Left ventricle myocardium inferior (tissue), 1 donor: ENCODE measurements around the gene KNSTRN. TPM values are rescaled to one million over a fixed set of nuclear protein-coding genes. Genes with fewer than 3 reads are reported as not detected.

Source experiments
- DNase-seq: peaks from one replicate; pipeline ENCODE4 v3.0.0-alpha.2; 2020
- H3K27ac ChIP-seq: fragments of 200-600 bp; replicated peaks from 2 replicates; pipeline ENCODE4 v1.8.0; 2021
- H3K27me3 ChIP-seq: fragments of 200-600 bp; 2 replicates; pipeline ENCODE4 v1.8.0; 2021; ENCODE audit warnings: low read depth
- H3K36me3 ChIP-seq: fragments of 200-600 bp; 2 replicates; pipeline ENCODE4 v1.8.0; 2021
- H3K4me1 ChIP-seq: fragments of 200-600 bp; 2 replicates; pipeline ENCODE4 v1.8.0; 2021
- H3K4me3 ChIP-seq: fragments of 200-600 bp; 2 replicates; pipeline ENCODE4 v1.8.0; 2021; ENCODE audit warnings: mild to moderate bottlenecking, moderate library complexity
- H3K9me3 ChIP-seq: fragments of 200-600 bp; replicated peaks from 2 replicates; pipeline ENCODE4 v1.8.0; 2021
- intact Hi-C: fragments of 100-400 bp; cut with micrococcal nuclease; formaldehyde crosslinking; loops from one replicate; pipeline ENCODE4 v1.11.0; 2022
- total RNA-seq: library from RNA; stranded (reverse); fragmentation: NEBNext Ultra II Directional; extraction: Animal tissue kit (Norgen Biotek cat#: 25700); gene quantifications from one replicate; pipeline ENCODE4 v1.2.1, GENCODE V29; 2021
- TF ChIP-seq, protein P1 (sequence below): fragments of 200-600 bp; IDR thresholded peaks from 2 replicates; pipeline ENCODE4 v1.8.0; 2021; ENCODE audit warnings: antibody characterized with exemption, mild to moderate bottlenecking, borderline replicate concordance
- donor health status: DM: no; HTN: yes; CAD: no; lungs with severe emphysema.

KNSTRN gene
- total RNA-seq, 1 donor from 2014 or later, result 9.0 TPM

DNA sequence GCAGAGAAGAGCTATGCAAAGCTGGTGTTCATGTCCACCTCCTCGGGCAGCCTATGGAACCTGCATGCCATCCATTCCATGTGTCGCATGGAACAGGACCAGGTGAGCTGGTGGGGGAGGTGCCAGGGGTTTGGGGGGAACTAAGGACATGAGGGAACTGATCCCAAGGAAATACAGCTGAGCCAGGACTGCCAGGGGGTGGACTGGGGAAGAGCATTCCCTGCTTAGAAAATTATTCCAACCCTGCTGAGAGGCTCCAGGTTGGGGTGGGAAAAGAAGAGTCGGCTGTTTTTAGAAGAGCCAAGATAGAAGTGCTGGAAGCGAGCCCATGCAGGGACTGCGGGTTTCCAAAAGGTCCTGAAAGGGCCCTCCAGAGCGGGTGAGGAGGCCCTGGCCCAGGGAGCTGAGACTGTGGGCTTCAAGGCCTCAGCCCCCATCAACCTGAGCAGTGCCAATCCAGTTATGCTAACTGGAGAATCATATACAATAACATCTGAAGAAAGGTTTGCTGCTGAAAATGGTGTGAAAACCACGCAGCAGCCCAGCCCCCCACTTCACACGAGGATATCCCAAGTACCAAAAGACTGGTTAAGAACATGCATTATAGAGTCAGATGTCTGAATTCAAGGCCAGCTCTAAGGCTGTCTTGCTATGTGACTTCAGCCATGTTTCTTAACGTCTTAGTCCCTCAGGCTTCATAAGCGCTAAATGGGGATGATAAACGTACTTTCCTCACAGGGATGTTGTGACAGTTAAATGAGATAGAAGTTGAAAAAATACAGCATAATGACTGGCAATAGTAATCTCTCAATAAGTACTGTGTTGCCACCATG lies 16.7 kb upstream of the KNSTRN start:
- Histone ChIP-seq H3K27me3 (no peaks in the 10 kb centered on the region), H3K4me1 (peaks cover 36% of the 10 kb centered on the region), H3K4me3 (no peak overlapping the region), H3K36me3 (no peaks in the 10 kb centered on the region), H3K27ac (peak overlapping the region; percentile 95), H3K9me3 (no peaks in the 10 kb centered on the region)
- intact Hi-C loops, result no loop called here
- DNase-seq, result no peak
- TF ChIP-seq, protein P1, sequence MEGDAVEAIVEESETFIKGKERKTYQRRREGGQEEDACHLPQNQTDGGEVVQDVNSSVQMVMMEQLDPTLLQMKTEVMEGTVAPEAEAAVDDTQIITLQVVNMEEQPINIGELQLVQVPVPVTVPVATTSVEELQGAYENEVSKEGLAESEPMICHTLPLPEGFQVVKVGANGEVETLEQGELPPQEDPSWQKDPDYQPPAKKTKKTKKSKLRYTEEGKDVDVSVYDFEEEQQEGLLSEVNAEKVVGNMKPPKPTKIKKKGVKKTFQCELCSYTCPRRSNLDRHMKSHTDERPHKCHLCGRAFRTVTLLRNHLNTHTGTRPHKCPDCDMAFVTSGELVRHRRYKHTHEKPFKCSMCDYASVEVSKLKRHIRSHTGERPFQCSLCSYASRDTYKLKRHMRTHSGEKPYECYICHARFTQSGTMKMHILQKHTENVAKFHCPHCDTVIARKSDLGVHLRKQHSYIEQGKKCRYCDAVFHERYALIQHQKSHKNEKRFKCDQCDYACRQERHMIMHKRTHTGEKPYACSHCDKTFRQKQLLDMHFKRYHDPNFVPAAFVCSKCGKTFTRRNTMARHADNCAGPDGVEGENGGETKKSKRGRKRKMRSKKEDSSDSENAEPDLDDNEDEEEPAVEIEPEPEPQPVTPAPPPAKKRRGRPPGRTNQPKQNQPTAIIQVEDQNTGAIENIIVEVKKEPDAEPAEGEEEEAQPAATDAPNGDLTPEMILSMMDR, result no peak

DNA sequence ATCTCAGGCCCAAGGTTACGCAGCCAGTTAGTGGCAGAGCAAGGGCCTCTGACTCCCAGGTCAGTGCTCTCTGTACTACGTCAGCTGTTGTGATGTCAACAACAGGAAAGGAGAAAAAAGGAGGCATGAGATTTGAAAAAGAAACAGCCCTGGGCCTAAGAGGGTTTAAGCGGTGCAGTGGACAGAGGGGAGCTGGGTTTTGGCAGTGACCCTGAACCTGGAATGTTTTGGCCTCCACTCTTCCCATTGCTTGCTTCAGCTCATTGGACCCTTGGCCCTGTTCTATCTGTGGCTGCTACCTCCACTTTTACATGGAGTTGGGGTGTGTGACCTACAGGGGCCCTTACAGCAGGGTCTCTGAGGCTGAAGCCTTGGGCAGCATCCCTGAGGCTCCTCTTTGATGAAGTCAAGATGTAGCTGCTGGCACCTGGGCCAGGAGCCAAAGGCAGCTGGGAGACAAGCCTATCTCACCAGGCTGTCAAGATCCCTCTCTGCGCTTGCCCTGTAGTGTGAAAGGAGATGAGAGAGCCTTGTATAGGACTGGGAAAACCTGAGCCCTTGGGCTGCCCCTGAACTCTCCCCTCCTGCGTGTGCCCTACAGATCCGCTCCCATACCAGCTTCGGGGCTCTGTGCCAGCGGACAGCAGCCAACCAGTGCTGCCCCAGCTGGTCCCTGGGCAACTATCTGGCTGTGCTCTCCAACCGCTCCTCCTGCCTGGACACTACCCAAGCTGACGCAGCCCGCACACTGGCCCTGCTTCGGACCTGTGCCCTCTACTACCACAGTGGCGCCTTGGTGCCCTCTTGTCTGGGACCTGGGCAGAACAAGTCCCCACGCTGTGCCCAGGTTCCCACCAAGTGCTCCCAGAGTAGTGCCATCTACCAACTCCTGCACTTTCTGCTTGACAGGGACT lies 15.8 kb upstream of the KNSTRN start:
- Histone ChIP-seq H3K36me3 (no peaks in the 10 kb centered on the region), H3K4me1 (peaks cover 36% of the 10 kb centered on the region), H3K27me3 (no peaks in the 10 kb centered on the region), H3K4me3 (peak overlapping the region; percentile 57), H3K27ac (peak overlapping the region; percentile 95), H3K9me3 (no peaks in the 10 kb centered on the region)
- intact Hi-C loops, result no loop called here
- DNase-seq, result peak; percentile 91
- TF ChIP-seq, protein P1, result no peak

DNA sequence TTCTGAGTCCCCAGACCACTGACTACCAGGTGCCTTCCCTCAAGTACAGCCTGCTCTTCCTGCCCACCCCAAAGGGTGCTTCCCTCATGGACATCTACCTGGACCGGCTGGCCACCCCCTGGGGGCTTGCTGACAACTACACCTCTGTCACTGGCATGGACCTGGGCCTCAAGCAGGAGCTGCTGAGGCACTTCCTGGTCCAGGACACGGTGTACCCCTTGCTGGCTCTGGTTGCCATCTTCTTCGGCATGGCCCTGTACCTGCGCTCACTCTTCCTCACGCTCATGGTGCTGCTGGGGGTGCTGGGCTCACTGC lies 15.2 kb upstream of the KNSTRN start:
- H3K36me3 ChIP-seq, result no peaks in the 10 kb centered on the region
- H3K4me1 ChIP-seq, result peaks cover 36% of the 10 kb centered on the region
- H3K27me3 ChIP-seq, result no peaks in the 10 kb centered on the region
- peak overlapping the region; percentile 57 for H3K4me3 ChIP-seq
- no peaks in the 10 kb centered on the region for H3K9me3 ChIP-seq
- intact Hi-C loops, result no loop called here
- H3K27ac ChIP-seq, result peak overlapping the region; percentile 95
- DNase-seq, result no peak
- TF ChIP-seq, protein P1, result no peak

DNA sequence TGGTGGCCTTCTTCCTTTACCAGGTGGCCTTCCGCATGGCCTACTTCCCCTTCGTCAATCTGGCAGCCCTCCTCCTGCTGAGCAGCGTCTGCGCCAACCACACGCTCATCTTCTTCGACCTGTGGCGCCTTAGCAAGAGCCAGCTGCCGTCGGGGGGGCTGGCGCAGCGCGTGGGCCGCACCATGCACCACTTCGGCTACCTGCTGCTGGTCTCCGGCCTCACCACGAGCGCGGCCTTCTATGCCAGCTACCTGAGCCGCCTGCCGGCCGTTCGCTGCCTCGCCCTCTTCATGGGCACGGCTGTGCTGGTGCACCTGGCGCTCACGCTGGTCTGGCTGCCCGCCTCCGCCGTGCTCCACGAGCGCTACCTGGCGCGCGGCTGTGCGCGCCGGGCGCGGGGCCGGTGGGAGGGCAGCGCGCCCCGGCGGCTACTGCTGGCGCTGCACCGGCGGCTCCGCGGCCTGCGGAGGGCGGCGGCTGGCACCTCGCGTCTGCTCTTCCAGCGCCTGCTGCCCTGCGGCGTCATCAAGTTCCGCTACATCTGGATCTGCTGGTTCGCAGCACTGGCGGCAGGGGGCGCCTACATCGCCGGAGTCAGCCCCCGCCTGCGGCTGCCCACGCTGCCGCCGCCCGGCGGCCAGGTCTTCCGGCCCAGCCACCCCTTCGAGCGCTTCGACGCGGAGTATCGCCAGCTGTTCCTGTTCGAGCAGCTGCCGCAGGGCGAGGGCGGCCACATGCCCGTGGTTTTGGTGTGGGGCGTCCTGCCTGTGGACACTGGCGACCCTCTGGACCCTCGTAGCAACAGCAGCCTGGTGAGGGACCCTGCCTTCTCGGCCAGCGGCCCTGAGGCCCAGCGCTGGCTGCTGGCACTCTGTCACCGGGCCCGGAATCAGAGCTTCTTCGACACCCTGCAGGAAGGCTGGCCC lies 14.6 kb upstream of the KNSTRN start:
- H3K4me3 ChIP-seq, result peak overlapping the region; percentile 57

More for the DNA sequence above, 14.6 kb upstream of the KNSTRN start:
- H3K9me3 ChIP-seq, result no peaks in the 10 kb centered on the region
- TF ChIP-seq, protein P1, result peak; percentile 92
- intact Hi-C loops, result no loop called here
- peak; percentile 82 for DNase-seq
- H3K36me3 ChIP-seq, result no peaks in the 10 kb centered on the region
- peak overlapping the region; percentile 95 for H3K27ac ChIP-seq
- H3K27me3 ChIP-seq, result no peaks in the 10 kb centered on the region
- H3K4me1 ChIP-seq, result peaks cover 40% of the 10 kb centered on the region
